PC-9 (cell line): ENCODE results near the gene KIF24. TPM values are rescaled to one million over a fixed set of nuclear protein-coding genes. Genes with fewer than 3 reads are reported as not detected.

Source experiments
- BruUV-seq: library from RNA; stranded (reverse); fragments of 400-500 nt; replicated peaks from 2 replicates; lab custom pipeline; 2021; lab: Mats Ljungman, UMichigan
- CTCF ChIA-PET: fragments of 300-600 bp; sonication (Branson Sonifier 250); formaldehyde crosslinking; loops from one replicate; lab custom pipeline; 2022; ENCODE audit warnings: antibody characterized with exemption; lab: Charles Lee
- POLR2A ChIA-PET: fragments of 300-600 bp; sonication (Branson Sonifier 250); formaldehyde crosslinking; loops from one replicate; lab custom pipeline; 2022; ENCODE audit warnings: antibody characterized with exemption; ENCODE audit not compliant: unreplicated experiment; lab: Charles Lee
- DNase-seq, 2 experiments: peaks; one replicate each; pipeline versions ENCODE4 v3.0.0 to v3.0.0-alpha.2; 2015 to 2022; ENCODE audit warnings: mixed read lengths in 1 of 2
- H2AFZ ChIP-seq: fragments of 200-600 bp; sonication (generic); 2 replicates; pipeline ENCODE4 v1.8.1; 2017; ENCODE audit warnings: antibody characterized with exemption
- H3F3A ChIP-seq: fragments of 200-600 bp; sonication (generic); 2 replicates; pipeline ENCODE4 v1.8.1; 2017; ENCODE audit warnings: antibody characterized with exemption, mild to moderate bottlenecking, low read depth; ENCODE audit not compliant: insufficient read depth
- H3K27ac ChIP-seq: fragments of 200-600 bp; sonication (generic); 2 replicates; pipeline ENCODE4 v1.6.1; 2016; ENCODE audit warnings: mixed run types
- H3K27me3 ChIP-seq: fragments of 200-600 bp; sonication (generic); 2 replicates; pipeline ENCODE4 v1.6.1; 2016; ENCODE audit warnings: low read depth, mixed run types; ENCODE audit not compliant: insufficient read depth
- H3K36me3 ChIP-seq: fragments of 200-600 bp; sonication (generic); 2 replicates; pipeline ENCODE4 v1.6.1; 2016; ENCODE audit warnings: low read depth, mixed run types
- H3K4me1 ChIP-seq: fragments of 200-600 bp; sonication (generic); replicated peaks from 2 replicates; pipeline ENCODE4 v1.6.1; 2016; ENCODE audit warnings: mixed run types; ENCODE audit not compliant: insufficient read depth
- H3K4me2 ChIP-seq: fragments of 200-600 bp; sonication (generic); 2 replicates; pipeline ENCODE4 v1.6.1; 2017; ENCODE audit warnings: mixed run types
- H3K4me3 ChIP-seq: fragments of 200-600 bp; sonication (generic); 2 replicates; pipeline ENCODE4 v1.6.1; 2016; ENCODE audit warnings: mixed run types
- H3K79me2 ChIP-seq: fragments of 200-600 bp; sonication (generic); 2 replicates; pipeline ENCODE4 v1.6.1; 2017; ENCODE audit warnings: low read depth, mixed run types
- H3K9me2 ChIP-seq: fragments of 200-600 bp; sonication (generic); 2 replicates; pipeline ENCODE4 v1.8.1; 2017; ENCODE audit warnings: mild to moderate bottlenecking; ENCODE audit not compliant: insufficient read depth
- H3K9me3 ChIP-seq: fragments of 200-600 bp; sonication (generic); 2 replicates; pipeline ENCODE4 v1.8.1; 2016; ENCODE audit warnings: low read depth; ENCODE audit not compliant: insufficient read depth
- H4K20me1 ChIP-seq: fragments of 200-600 bp; sonication (generic); 2 replicates; pipeline ENCODE4 v1.8.1; 2017; ENCODE audit not compliant: insufficient read depth
- EZH2 ChIP-seq: fragments of 200-600 bp; sonication (generic); IDR thresholded peaks from 2 replicates; pipeline ENCODE4 v1.8.0; 2017; ENCODE audit warnings: antibody characterized with exemption, low read depth
- intact Hi-C: fragments of 100-400 bp; cut with micrococcal nuclease; formaldehyde crosslinking; loops from one replicate; pipeline ENCODE4 v1.10.0; 2022; ENCODE audit not compliant: unreplicated experiment
- total RNA-seq: library from RNA; stranded (reverse); gene quantifications from 2 replicates; pipeline ENCODE4 v1.2.3, GENCODE V29; 2021
- TF ChIP-seq, protein P1 (sequence below): fragments of 200-600 bp; sonication (generic); conservative IDR thresholded peaks from 2 replicates; pipeline ENCODE4 v1.6.1; 2017; ENCODE audit warnings: mixed run types, antibody characterized with exemption, mild to moderate bottlenecking, moderate library complexity

Gene KIF24
- total RNA-seq, 1 experiment from 2014 or later: 6.9 TPM

DNA sequence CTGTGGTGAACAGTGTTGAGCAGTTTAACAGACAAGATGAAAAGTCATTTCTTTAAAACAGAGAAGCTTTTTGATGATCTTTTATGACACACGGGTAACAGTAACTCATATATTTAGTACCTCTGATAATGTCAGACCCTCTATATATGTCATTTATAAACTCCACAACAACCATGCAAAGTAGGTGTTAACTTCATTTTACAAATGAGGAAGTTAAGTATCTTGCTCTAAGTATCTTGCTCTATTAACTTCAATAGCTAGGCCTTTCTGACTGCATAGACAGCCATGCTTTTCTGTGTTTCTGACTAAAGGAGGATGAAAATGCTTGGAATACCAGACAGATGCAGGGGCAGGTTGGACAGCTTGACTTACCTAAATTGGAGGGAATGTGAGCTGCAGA lies 2.1 kb upstream of the KIF24 start:
- Histone ChIP-seq H3K9me2 (no peaks in the 10 kb centered on the region), H3K36me3 (no peaks in the 10 kb centered on the region), H3K9me3 (no peaks in the 10 kb centered on the region), H3K27ac (no peak overlapping the region), H3K4me2 (peak overlapping the region; percentile 90; the same call in 1 of the 2 replicates), H4K20me1 (no peaks in the 10 kb centered on the region), H3K27me3 (no peaks in the 10 kb centered on the region), H3K4me3 (no peak overlapping the region), H3K79me2 (peaks cover 32% of the 10 kb centered on the region), H2AFZ (no peak overlapping the region), H3K4me1 (peaks cover 11% of the 10 kb centered on the region), H3F3A (peaks cover 9% of the 10 kb centered on the region; the same call in 1 of the 2 replicates)
- TF ChIP-seq, protein P1, sequence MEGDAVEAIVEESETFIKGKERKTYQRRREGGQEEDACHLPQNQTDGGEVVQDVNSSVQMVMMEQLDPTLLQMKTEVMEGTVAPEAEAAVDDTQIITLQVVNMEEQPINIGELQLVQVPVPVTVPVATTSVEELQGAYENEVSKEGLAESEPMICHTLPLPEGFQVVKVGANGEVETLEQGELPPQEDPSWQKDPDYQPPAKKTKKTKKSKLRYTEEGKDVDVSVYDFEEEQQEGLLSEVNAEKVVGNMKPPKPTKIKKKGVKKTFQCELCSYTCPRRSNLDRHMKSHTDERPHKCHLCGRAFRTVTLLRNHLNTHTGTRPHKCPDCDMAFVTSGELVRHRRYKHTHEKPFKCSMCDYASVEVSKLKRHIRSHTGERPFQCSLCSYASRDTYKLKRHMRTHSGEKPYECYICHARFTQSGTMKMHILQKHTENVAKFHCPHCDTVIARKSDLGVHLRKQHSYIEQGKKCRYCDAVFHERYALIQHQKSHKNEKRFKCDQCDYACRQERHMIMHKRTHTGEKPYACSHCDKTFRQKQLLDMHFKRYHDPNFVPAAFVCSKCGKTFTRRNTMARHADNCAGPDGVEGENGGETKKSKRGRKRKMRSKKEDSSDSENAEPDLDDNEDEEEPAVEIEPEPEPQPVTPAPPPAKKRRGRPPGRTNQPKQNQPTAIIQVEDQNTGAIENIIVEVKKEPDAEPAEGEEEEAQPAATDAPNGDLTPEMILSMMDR: no peak
- TF ChIP-seq EZH2: no peak
- intact Hi-C loops: loop anchor here (5.0 kb wide), 1 partner anchor 216 kb away; no protein-coding TSS in a partner anchor
- no peak for DNase-seq
- ChIA-PET POLR2A (interaction anchor here (0.5 to 0.7 kb wide), 3 partner anchors 10 to 941 kb away, joined by 3 to 7 read pairs (median 6); no protein-coding TSS in a partner anchor), CTCF (interaction anchor here (1.3 kb wide), 1 partner anchor 261 kb away, joined by 4 read pairs; no protein-coding TSS in a partner anchor)
- BruUV-seq: no TSS peak

DNA sequence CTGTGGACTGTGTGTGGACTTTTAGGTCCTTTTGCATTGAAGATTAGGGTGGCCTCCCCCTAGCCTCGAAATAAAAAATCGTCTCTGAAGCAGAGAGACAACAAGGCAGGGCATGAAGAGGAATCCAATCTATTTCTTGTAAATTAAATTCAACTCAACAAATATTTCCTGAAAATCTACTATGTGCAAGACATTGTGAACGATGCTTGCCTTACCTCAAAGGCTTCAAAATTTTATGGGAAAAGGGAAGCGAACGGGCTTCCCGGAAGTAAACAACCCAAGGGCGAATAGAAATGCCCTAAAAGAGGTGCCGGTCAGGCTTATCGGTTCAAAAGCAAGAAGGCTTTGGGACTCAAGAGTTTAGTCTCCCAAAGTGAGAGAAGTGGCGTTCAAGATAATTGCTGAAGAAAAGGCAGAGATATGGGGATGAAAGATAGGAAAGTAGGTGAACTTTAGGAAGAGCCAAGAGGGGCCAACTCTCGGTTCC lies 525 bp downstream of the KIF24 start:
- no peak for DNase-seq
- Histone ChIP-seq H3K4me2 (peak overlapping the region; percentile 92), H3K27ac (peak overlapping the region; percentile 39; the same call in 1 of the 2 replicates), H3K27me3 (no peaks in the 10 kb centered on the region), H3K36me3 (no peaks in the 10 kb centered on the region), H3K9me3 (no peaks in the 10 kb centered on the region), H3F3A (peaks cover 18% of the 10 kb centered on the region; the same call in 1 of the 2 replicates), H3K4me3 (peak overlapping the region; percentile 88), H3K4me1 (peaks cover 17% of the 10 kb centered on the region), H2AFZ (peak overlapping the region; percentile 94), H4K20me1 (no peaks in the 10 kb centered on the region), H3K79me2 (peaks cover 43% of the 10 kb centered on the region), H3K9me2 (no peaks in the 10 kb centered on the region)
- intact Hi-C loops: no loop called here
- TF ChIP-seq, protein P1: no peak
- no peak for TF ChIP-seq EZH2
- BruUV-seq: TSS peak; percentile 40
- CTCF ChIA-PET: no interaction called here
- POLR2A ChIA-PET: no interaction called here

DNA sequence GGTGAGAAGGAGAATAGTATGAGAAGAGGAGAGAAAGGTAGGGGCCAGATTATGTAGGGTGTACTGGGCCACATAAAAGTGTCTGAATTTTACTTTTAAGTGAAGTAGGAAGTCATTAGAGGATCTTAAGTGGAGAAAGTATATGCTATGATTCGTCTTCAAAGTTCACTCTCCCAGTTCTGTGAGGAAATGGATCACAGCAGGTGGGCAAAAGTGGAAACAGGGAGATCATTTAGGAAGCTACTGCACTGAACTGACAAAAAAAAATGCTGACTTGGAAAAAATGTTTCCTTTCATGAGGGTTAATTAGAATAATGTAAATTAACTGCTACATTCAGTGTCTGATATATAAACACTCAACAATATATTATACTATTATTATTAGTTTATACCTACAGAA lies 2.4 kb downstream of the KIF24 start:
- Histone ChIP-seq H3K27ac (peak overlapping the region; percentile 47; the same call in 1 of the 2 replicates), H4K20me1 (no peaks in the 10 kb centered on the region), H2AFZ (no peak overlapping the region), H3K9me2 (no peaks in the 10 kb centered on the region), H3K27me3 (no peaks in the 10 kb centered on the region), H3K9me3 (no peaks in the 10 kb centered on the region), H3K36me3 (no peaks in the 10 kb centered on the region), H3K4me1 (peaks cover 13% of the 10 kb centered on the region), H3K4me3 (no peak overlapping the region), H3K79me2 (peaks cover 54% of the 10 kb centered on the region), H3K4me2 (0 out of 2 replicates have a peak overlapping the region, but pooled peaks have one; percentile 36), H3F3A (peaks cover 18% of the 10 kb centered on the region; the same call in 1 of the 2 replicates)
- DNase-seq: no peak
- ChIA-PET CTCF (no interaction called here), POLR2A (no interaction called here)
- no TSS peak for BruUV-seq
- TF ChIP-seq EZH2: no peak
- TF ChIP-seq, protein P1: no peak
- intact Hi-C loops: no loop called here
